HG03025 (cell line): ENCODE results near the gene ATP11A.

ENCODE experiments used
- ATAC-seq: cut with Tn5 transposase; IDR thresholded peaks from one replicate; pipeline ENCODE4 v1.9.1; 2021; ENCODE audit warnings: mild to moderate bottlenecking, moderate library complexity; ENCODE audit not compliant: unreplicated experiment, low FRiP score

Gene ATP11A

GRCh38 chr13:112885242-112885781 lies 195.5 kb downstream of the ATP11A start:
- no peak for ATAC-seq

- ATAC-seq = no peak
Measured at GRCh38 chr13:112885782-112886268, 196.0 kb downstream of the ATP11A start.

- no peak for ATAC-seq
Measured at GRCh38 chr13:112887151-112887550, 197.3 kb downstream of the ATP11A start.

GRCh38 chr13:112887557-112887991 lies 197.7 kb downstream of the ATP11A start:
- ATAC-seq = no peak

- no peak for ATAC-seq
Measured at GRCh38 chr13:112888238-112889111, 198.6 kb downstream of the ATP11A start.

- ATAC-seq = no peak
Measured at GRCh38 chr13:112889351-112890290, 199.8 kb downstream of the ATP11A start.

- no peak for ATAC-seq
Measured at GRCh38 chr13:112890316-112891145, 200.7 kb downstream of the ATP11A start.

- ATAC-seq = no peak
Measured at GRCh38 chr13:112891477-112892401, 201.9 kb downstream of the ATP11A start.

GRCh38 chr13:112892426-112893206 lies 202.8 kb downstream of the ATP11A start:
- ATAC-seq = no peak

- no peak for ATAC-seq
Measured at GRCh38 chr13:112893207-112893569, 203.3 kb downstream of the ATP11A start.

- ATAC-seq = no peak
Measured at GRCh38 chr13:112893570-112894422, 204.0 kb downstream of the ATP11A start.

- no peak for ATAC-seq
Measured at GRCh38 chr13:112894423-112894672, 204.5 kb downstream of the ATP11A start.

GRCh38 chr13:112894673-112895481 lies 205.0 kb downstream of the ATP11A start:
- ATAC-seq = no peak

- no peak for ATAC-seq
Measured at GRCh38 chr13:112895521-112896465, 206.0 kb downstream of the ATP11A start.

- ATAC-seq = no peak
Measured at GRCh38 chr13:112896736-112897602, 207.1 kb downstream of the ATP11A start.
